Endothelial cell (in vitro differentiated cells): ENCODE results near the gene ACSL4. TPM values are rescaled to one million over a fixed set of nuclear protein-coding genes. Genes with fewer than 3 reads are reported as not detected.

ENCODE experiments used
- DNase-seq: peaks from one replicate; pipeline ENCODE4 v3.0.0; 2021; ENCODE audit warnings: low spot score
- H3K27ac Mint-ChIP-seq: one replicate; pipeline ENCODE4 v1.8.0; 2021; ENCODE audit warnings: mixed read lengths, inconsistent platforms; ENCODE audit not compliant: unreplicated experiment
- H3K27me3 Mint-ChIP-seq: one replicate; pipeline ENCODE4 v1.8.0; 2021; ENCODE audit warnings: mild to moderate bottlenecking, moderate library complexity, mixed read lengths, inconsistent platforms; ENCODE audit not compliant: unreplicated experiment
- H3K36me3 Mint-ChIP-seq: one replicate; pipeline ENCODE4 v1.8.0; 2021; ENCODE audit warnings: mild to moderate bottlenecking, low read depth, mixed read lengths, inconsistent platforms; ENCODE audit not compliant: unreplicated experiment
- H3K4me1 Mint-ChIP-seq: one replicate; pipeline ENCODE4 v1.8.0; 2021; ENCODE audit warnings: mild to moderate bottlenecking, mixed read lengths, inconsistent platforms; ENCODE audit not compliant: unreplicated experiment
- H3K4me3 Mint-ChIP-seq: one replicate; pipeline ENCODE4 v1.8.0; 2021; ENCODE audit warnings: mild to moderate bottlenecking, mixed read lengths, inconsistent platforms; ENCODE audit not compliant: unreplicated experiment
- H3K9me3 Mint-ChIP-seq: one replicate; pipeline ENCODE4 v1.8.0; 2021; ENCODE audit warnings: mixed read lengths, inconsistent platforms; ENCODE audit not compliant: unreplicated experiment
- CTCF ChIP-seq: fragments of 200-600 bp; sonication (generic); IDR thresholded peaks from one replicate; pipeline ENCODE4 v1.5.0; 2021; ENCODE audit warnings: antibody characterized with exemption; ENCODE audit not compliant: unreplicated experiment
- total RNA-seq: library from RNA; stranded (reverse); fragmentation: NEBNext Ultra II Directional; extraction: Animal tissue kit (Norgen Biotek cat#: 25700); gene quantifications from one replicate; pipeline ENCODE4 v1.2.1, GENCODE V29; 2021; ENCODE audit not compliant: unreplicated experiment

The ACSL4 gene
- total RNA-seq, 1 donor from 2014 or later: 33.2 TPM

GRCh38 chrX:109695637-109696036 lies 37.4 kb downstream of the ACSL4 start:
- no peak for TF ChIP-seq CTCF
- Mint-ChIP-seq H3K4me1 (no peaks in the 10 kb centered on the region), H3K9me3 (no peaks in the 10 kb centered on the region), H3K36me3 (no peaks in the 10 kb centered on the region), H3K27ac (no peak overlapping the region), H3K27me3 (no peaks in the 10 kb centered on the region), H3K4me3 (no peak overlapping the region)
- DNase-seq: no peak

GRCh38 chrX:109691752-109692151 lies 41.3 kb downstream of the ACSL4 start:
- H3K4me3 Mint-ChIP-seq: no peak overlapping the region
- no peak overlapping the region for H3K27ac Mint-ChIP-seq
- no peak for TF ChIP-seq CTCF
- DNase-seq: no peak
- no peaks in the 10 kb centered on the region for H3K4me1 Mint-ChIP-seq
- H3K9me3 Mint-ChIP-seq: no peaks in the 10 kb centered on the region
- H3K36me3 Mint-ChIP-seq: no peaks in the 10 kb centered on the region
- H3K27me3 Mint-ChIP-seq: no peaks in the 10 kb centered on the region

- Mint-ChIP-seq H3K27me3 (no peaks in the 10 kb centered on the region), H3K9me3 (no peaks in the 10 kb centered on the region), H3K4me3 (no peak overlapping the region), H3K27ac (no peak overlapping the region), H3K36me3 (no peaks in the 10 kb centered on the region), H3K4me1 (no peaks in the 10 kb centered on the region)
- TF ChIP-seq CTCF: no peak
- DNase-seq: no peak
Measured at GRCh38 chrX:109691277-109691676, 41.8 kb downstream of the ACSL4 start.

GRCh38 chrX:109687903-109688302 lies 45.2 kb downstream of the ACSL4 start:
- H3K27me3 Mint-ChIP-seq: no peaks in the 10 kb centered on the region
- H3K4me1 Mint-ChIP-seq: no peaks in the 10 kb centered on the region
- H3K36me3 Mint-ChIP-seq: no peaks in the 10 kb centered on the region

GRCh38 chrX:109685656-109686078 lies 47.4 kb downstream of the ACSL4 start:
- TF ChIP-seq CTCF: no peak
- no peak overlapping the region for H3K27ac Mint-ChIP-seq
- H3K4me3 Mint-ChIP-seq: no peak overlapping the region

More at GRCh38 chrX:109687903-109688302, 45.2 kb downstream of the ACSL4 start:
- TF ChIP-seq CTCF: no peak
- Mint-ChIP-seq H3K9me3 (no peaks in the 10 kb centered on the region), H3K27ac (no peak overlapping the region), H3K4me3 (no peak overlapping the region)
- no peak for DNase-seq

More at GRCh38 chrX:109685656-109686078, 47.4 kb downstream of the ACSL4 start:
- Mint-ChIP-seq H3K9me3 (no peaks in the 10 kb centered on the region), H3K36me3 (no peaks in the 10 kb centered on the region), H3K4me1 (no peaks in the 10 kb centered on the region), H3K27me3 (no peaks in the 10 kb centered on the region)
- DNase-seq: no peak
